Fibroblast of gingiva (primary cell): ENCODE measurements around the gene INO80B.
A peak's percentile ranks its signal among the peaks of the same experiment; 100 is the strongest.
"Not testable (repeated sequence)": the region's sequence is repeated elsewhere in the genome, so short reads cannot be mapped to it uniquely, and the experiment has no call there.

Experiments
- DNase-seq: peaks from one replicate; pipeline ENCODE4 v3.0.0-alpha.2; 2011; ENCODE audit warnings: low read depth

INO80B gene

GRCh38 chr2:74454654-74455511 lies at the start of gene INO80B:
TSS of gene INO80B (plus strand) at chr2:74455087. CDS start at chr2:74455117, 30 bp downstream.
- DNase-seq = peak; percentile 97

GRCh38 chr2:74406035-74406434 lies 48.9 kb upstream of the INO80B start:
- no peak for DNase-seq

GRCh38 chr2:74407682-74408081 lies 47.2 kb upstream of the INO80B start:
- no peak for DNase-seq

- DNase-seq = no peak
These were observed 41.7 kb upstream of the INO80B start for GRCh38 chr2:74413001-74413698.

GRCh38 chr2:74414441-74414840 lies 40.4 kb upstream of the INO80B start:
- no peak for DNase-seq

- peak; percentile 20 for DNase-seq
These were observed 39.8 kb upstream of the INO80B start for GRCh38 chr2:74414881-74415761.

GRCh38 chr2:74415762-74416395 lies 39.0 kb upstream of the INO80B start:
- no peak for DNase-seq

- DNase-seq = no peak
These were observed 38.1 kb upstream of the INO80B start for GRCh38 chr2:74416778-74417177.

- no peak for DNase-seq
These were observed 37.7 kb upstream of the INO80B start for GRCh38 chr2:74417197-74417596.

GRCh38 chr2:74417763-74418162 lies 37.1 kb upstream of the INO80B start:
- DNase-seq = no peak

GRCh38 chr2:74418312-74418711 lies 36.6 kb upstream of the INO80B start:
- no peak for DNase-seq

- no peak for DNase-seq
These were observed 35.5 kb upstream of the INO80B start for GRCh38 chr2:74419345-74419744.

- DNase-seq = no peak
These were observed 34.9 kb upstream of the INO80B start for GRCh38 chr2:74420006-74420405.

- not testable (repeated sequence) for DNase-seq
These were observed 34.3 kb upstream of the INO80B start for GRCh38 chr2:74420443-74421103.

- peak; percentile 86 for DNase-seq
These were observed 33.5 kb upstream of the INO80B start, which contains the start of the genes C2orf81 and WDR54 for GRCh38 chr2:74421221-74421870. TSS of gene C2orf81 (minus strand) at chr2:74421619. CDS start at chr2:74421560, 59 bp downstream. TSS of gene WDR54 (plus strand) at chr2:74421730. CDS start at chr2:74422154, 424 bp downstream.

- DNase-seq = no peak
These were observed 31.4 kb upstream of the INO80B start for GRCh38 chr2:74423231-74424095.

GRCh38 chr2:74424139-74424992 lies 30.5 kb upstream of the INO80B start:
- DNase-seq = no peak

- DNase-seq = no peak
These were observed 29.9 kb upstream of the INO80B start for GRCh38 chr2:74424995-74425406.
